SK-N-MC (cell line): ENCODE measurements around the gene DUS2.

Experiments used
- EZH2 ChIP-seq: fragments of 200-600 bp; sonication (generic); IDR thresholded peaks from one replicate; pipeline ENCODE4 v1.6.1; 2017; ENCODE audit warnings: antibody characterized with exemption
- POLR2AphosphoS5 ChIP-seq: IDR thresholded peaks from 2 replicates; pipeline ENCODE4 v1.6.1; 2012; ENCODE audit warnings: mild to moderate bottlenecking, low read depth, low read length, borderline replicate concordance

GRCh38 chr16:68022278-68022727 lies 781 bp upstream of the DUS2 start:
- TF ChIP-seq EZH2: no peak
- TF ChIP-seq POLR2AphosphoS5: no peak
